ENCODE measurements around the gene CDC14B.

The CDC14B gene

GRCh38 chr9:96480736-96481135 is 138.9 kb downstream of the CDC14B start:
- DNase-seq = no peak

- DNase-seq = no peak
Measured at GRCh38 chr9:96478829-96479371, 140.7 kb downstream of the CDC14B start.

- DNase-seq = no peak
Measured at GRCh38 chr9:96476591-96476990, 143.1 kb downstream of the CDC14B start.

GRCh38 chr9:96476013-96476412 is 143.6 kb downstream of the CDC14B start:
- no peak for DNase-seq

- no peak for DNase-seq
Measured at GRCh38 chr9:96467784-96468183, 151.9 kb downstream of the CDC14B start.

- DNase-seq = no peak
Measured at GRCh38 chr9:96464426-96464825, 155.2 kb downstream of the CDC14B start.

GRCh38 chr9:96462541-96462940 is 157.1 kb downstream of the CDC14B start:
- DNase-seq = no peak

- DNase-seq = no peak
Measured at GRCh38 chr9:96461336-96461735, 158.3 kb downstream of the CDC14B start.

GRCh38 chr9:96460882-96461281 is 158.8 kb downstream of the CDC14B start:
- DNase-seq = no peak

- DNase-seq = no peak
Measured at GRCh38 chr9:96460470-96460869, 159.2 kb downstream of the CDC14B start.

GRCh38 chr9:96459268-96460007 is 160.2 kb downstream of the CDC14B start:
- no peak for DNase-seq

GRCh38 chr9:96458226-96458625 is 161.4 kb downstream of the CDC14B start:
- DNase-seq = no peak

- no peak for DNase-seq
Measured at GRCh38 chr9:96457266-96457665, 162.4 kb downstream of the CDC14B start.

GRCh38 chr9:96453625-96454024 is 166.0 kb downstream of the CDC14B start:
- DNase-seq = no peak

- no peak for DNase-seq
Measured at GRCh38 chr9:96450613-96451528, 168.8 kb downstream of the CDC14B start.
